Suprapubic skin (tissue), 3 donors: ENCODE data around the gene HMGCL.

Experiments used
- CTCF ChIP-seq, 2 donors: fragments of 200-600 bp in 1 of 2; fragments of 450-650 bp in 1 of 2; sonication (generic) in 1 of 2; IDR thresholded peaks; one replicate each; pipeline ENCODE4 v1.5.1; 2016 to 2019; ENCODE audit warnings: antibody characterized with exemption in 2 of 2, mild to moderate bottlenecking in 1 of 2, moderate library complexity in 1 of 2
- EP300 ChIP-seq: sonication (generic); formaldehyde crosslinking; IDR thresholded peaks from one replicate; pipeline ENCODE4 v1.6.1; 2017; ENCODE audit warnings: antibody characterized with exemption
- POLR2A ChIP-seq, 2 donors: fragments of 450-650 bp; IDR thresholded peaks; one replicate each; pipeline ENCODE4 v1.6.1; 2017; ENCODE audit warnings: antibody characterized with exemption in 2 of 2, mild to moderate bottlenecking in 2 of 2, moderate library complexity in 2 of 2

- no peak for TF ChIP-seq EP300
- TF ChIP-seq CTCF (IDR thresholded peaks at IDR 0.05): no peak
- TF ChIP-seq POLR2A (IDR thresholded peaks at IDR 0.05): no peak
Measured at GRCh38 chr1:23779826-23780371, 45.3 kb downstream of the HMGCL start.
